ENCODE results near the gene ELP5. TPM values are rescaled to one million over a fixed set of nuclear protein-coding genes. Genes with fewer than 3 reads are reported as not detected.

ELP5 gene
- total and polyA plus RNA-seq, 8 donors: 26.5 to 49.7 (median 42.9) TPM

DNA sequence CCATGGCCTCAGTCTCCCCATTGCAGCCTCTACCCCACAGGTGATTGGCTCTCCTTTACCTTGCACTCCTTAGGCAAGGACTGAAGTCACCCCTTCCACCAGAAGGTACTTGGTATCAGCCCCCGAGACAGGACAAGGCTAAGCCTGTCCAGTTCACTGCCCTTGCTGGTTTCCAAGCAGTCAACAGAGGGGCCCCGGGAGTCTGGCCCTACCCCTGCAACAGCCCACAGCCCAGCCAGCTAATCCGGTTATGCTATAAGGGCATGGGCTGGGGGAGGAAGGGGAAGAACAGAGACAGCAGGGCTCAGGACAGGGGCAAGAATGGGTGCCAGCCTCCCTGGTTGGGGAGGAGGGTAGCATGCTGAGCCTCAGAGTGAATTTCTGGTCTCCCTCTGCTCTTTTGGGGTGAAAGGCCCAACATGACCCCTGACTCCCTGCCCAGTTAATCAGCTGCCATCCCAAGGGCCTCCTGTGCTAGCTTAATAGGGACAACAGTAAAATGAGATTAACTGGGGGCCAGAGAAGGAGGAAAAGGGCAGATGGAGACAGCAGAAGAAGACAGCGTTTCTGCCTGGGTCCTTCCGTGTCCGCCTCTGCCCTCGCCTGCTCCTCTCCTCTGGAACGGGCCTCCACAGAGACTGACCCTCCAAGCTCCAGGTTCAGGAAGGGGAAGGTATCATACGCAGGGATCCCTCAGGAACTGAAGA, 43.1 kb upstream of the ELP5 start:
- Histone ChIP-seq H3K4me1 (peaks cover 3 to 15% of the 10 kb centered on the region in 2 donors), H3K4me3 (no peak overlapping the region), H3K27me3 (no peaks in the 10 kb centered on the region), H3K27ac (no peak overlapping the region), H3K9me3 (no peaks in the 10 kb centered on the region), H3K36me3 (no peaks in the 10 kb centered on the region)
- ATAC-seq: no peak
- peak in 1 of 4 donors; percentile 29 for DNase-seq
- TF ChIP-seq, protein P1, sequence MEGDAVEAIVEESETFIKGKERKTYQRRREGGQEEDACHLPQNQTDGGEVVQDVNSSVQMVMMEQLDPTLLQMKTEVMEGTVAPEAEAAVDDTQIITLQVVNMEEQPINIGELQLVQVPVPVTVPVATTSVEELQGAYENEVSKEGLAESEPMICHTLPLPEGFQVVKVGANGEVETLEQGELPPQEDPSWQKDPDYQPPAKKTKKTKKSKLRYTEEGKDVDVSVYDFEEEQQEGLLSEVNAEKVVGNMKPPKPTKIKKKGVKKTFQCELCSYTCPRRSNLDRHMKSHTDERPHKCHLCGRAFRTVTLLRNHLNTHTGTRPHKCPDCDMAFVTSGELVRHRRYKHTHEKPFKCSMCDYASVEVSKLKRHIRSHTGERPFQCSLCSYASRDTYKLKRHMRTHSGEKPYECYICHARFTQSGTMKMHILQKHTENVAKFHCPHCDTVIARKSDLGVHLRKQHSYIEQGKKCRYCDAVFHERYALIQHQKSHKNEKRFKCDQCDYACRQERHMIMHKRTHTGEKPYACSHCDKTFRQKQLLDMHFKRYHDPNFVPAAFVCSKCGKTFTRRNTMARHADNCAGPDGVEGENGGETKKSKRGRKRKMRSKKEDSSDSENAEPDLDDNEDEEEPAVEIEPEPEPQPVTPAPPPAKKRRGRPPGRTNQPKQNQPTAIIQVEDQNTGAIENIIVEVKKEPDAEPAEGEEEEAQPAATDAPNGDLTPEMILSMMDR (IDR thresholded peaks at IDR 0.05): no peak
- intact Hi-C loops (cut with DNase I): no loop called here

- H3K27ac ChIP-seq: no peak overlapping the region
- no peaks in the 10 kb centered on the region for H3K27me3 ChIP-seq
- no peaks in the 10 kb centered on the region for H3K36me3 ChIP-seq
- peaks cover 9 to 31% of the 10 kb centered on the region in 2 donors for H3K4me1 ChIP-seq
- no peak overlapping the region for H3K4me3 ChIP-seq
- TF ChIP-seq, protein P1 (IDR thresholded peaks at IDR 0.05): no peak
- no peak for ATAC-seq
- intact Hi-C loops (cut with DNase I): no loop called here
- no peak for DNase-seq
- no peaks in the 10 kb centered on the region for H3K9me3 ChIP-seq
Observed at GRCh38 chr17:7211491-7212273, 40.3 kb upstream of the ELP5 start.

GRCh38 chr17:7213895-7214299, 38.1 kb upstream of the ELP5 start:
- Histone ChIP-seq H3K27me3 (no peaks in the 10 kb centered on the region), H3K4me1 (peaks cover 9 to 46% of the 10 kb centered on the region in 2 donors), H3K9me3 (no peaks in the 10 kb centered on the region)

DNA sequence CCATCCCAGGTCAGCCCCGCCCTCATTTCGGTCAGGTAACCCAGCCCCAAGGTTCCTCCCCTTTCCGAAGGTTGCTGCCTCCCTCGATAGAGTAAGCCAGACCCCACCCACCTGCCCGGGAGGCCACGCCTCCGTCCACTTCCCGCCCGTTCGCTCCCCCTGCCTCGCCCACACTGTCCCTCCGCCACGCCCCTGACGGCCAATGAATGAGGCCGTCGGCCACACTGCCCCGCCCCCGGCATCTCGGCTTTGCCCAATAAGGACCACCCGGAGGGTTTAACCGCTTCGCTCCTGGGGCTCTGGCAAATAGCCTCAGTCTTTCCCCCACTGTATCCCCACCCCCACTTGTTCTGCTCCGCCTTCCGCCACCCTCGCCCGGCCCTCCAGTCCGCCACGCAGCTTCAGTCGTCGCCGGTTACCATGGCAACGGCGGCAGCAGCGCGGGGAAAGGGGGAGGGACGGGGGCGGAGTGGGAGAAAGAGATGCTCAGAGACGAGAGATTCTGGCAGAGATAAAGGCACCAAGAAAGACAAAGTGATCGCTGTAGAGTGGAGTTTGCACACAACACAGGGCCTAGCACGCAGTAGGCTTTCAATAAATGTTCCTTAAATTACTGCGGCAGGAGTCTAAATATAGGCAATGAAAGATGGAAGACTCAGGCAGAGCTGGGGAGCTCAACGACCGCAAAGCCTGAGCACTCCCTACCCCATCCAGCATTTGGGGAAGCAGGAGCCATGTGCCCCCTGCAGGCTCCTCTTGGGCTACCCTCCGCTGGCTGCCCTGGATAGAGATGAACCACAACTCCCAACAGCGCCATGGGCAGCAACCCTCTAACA, 37.5 kb upstream of the ELP5 start:
- no peaks in the 10 kb centered on the region for H3K36me3 ChIP-seq
- DNase-seq (peak; percentile 96 to 100 (median 98)), ATAC-seq (peak; percentile 92)
- TF ChIP-seq, protein P1 (IDR thresholded peaks at IDR 0.05): peak; percentile 26 to 35
- peak overlapping the region; percentile 56 for H3K4me3 ChIP-seq
- peak overlapping the region; percentile 54 to 79 for H3K27ac ChIP-seq
- H3K4me1 ChIP-seq: peaks cover 13 to 53% of the 10 kb centered on the region in 2 donors
- intact Hi-C loops (cut with DNase I): no loop called here
- H3K27me3 ChIP-seq: no peaks in the 10 kb centered on the region
- H3K9me3 ChIP-seq: no peaks in the 10 kb centered on the region

More at GRCh38 chr17:7213895-7214299, 38.1 kb upstream of the ELP5 start:
- peak in 2 of 4 donors; percentile 82 to 92 for DNase-seq
- ATAC-seq: no peak
- intact Hi-C loops (cut with DNase I): no loop called here
- H3K27ac ChIP-seq: peak overlapping the region in 1 of 2 donors; percentile 79
- H3K36me3 ChIP-seq: no peaks in the 10 kb centered on the region
- H3K4me3 ChIP-seq: peak overlapping the region; percentile 56
- TF ChIP-seq, protein P1 (IDR thresholded peaks at IDR 0.05): peak in 1 of 2 donors; percentile 15

Measured in left lung (tissue), 10 donors.